ENCODE measurements around the gene KCNJ2. TPM values are rescaled to one million over a fixed set of nuclear protein-coding genes. Genes with fewer than 3 reads are reported as not detected.

The KCNJ2 gene
- total RNA-seq, 1 experiment from 2014 or later: not detected

GRCh38 chr17:70161519-70161918, 7.8 kb upstream of the KCNJ2 start:
- ChIA-PET POLR2A (no interaction called here), CTCF (no interaction called here), RAD21 (ENCODE audit: low non-redundant PET in 1 of 2, low total read pairs in 2 of 2, uncharacterized antibody in 2 of 2, unreplicated experiment in 2 of 2) (no interaction called here)
- DNase-seq (ENCODE audit: low read depth, low spot score) (no peak), ATAC-seq (no peak)
- no peaks in the 10 kb centered on the region for H3K9me2 ChIP-seq (ENCODE audit: insufficient read depth)
- no peaks in the 10 kb centered on the region for H3K36me3 ChIP-seq (ENCODE audit: control insufficient read depth in 1 of 2, insufficient read depth in 2 of 2, low read length in 2 of 2)
- no peak overlapping the region for H3K4me3 ChIP-seq (replicated peaks in 1 of 2; ENCODE audit: low read depth in 1 of 2, low read length in 2 of 2)
- H3K27me3 ChIP-seq (ENCODE audit: insufficient read depth, low read length): no peaks in the 10 kb centered on the region
- no peak overlapping the region for H3K27ac ChIP-seq (ENCODE audit: low read depth, low read length)
- no TSS peak for BruUV-seq (replicated peaks)
- no peak overlapping the region for H3K4me2 ChIP-seq (ENCODE audit: low read length)
- H4K20me1 ChIP-seq (ENCODE audit: insufficient read depth): no peaks in the 10 kb centered on the region
- no peak overlapping the region for H3K9ac ChIP-seq (ENCODE audit: low read length)
- no peak overlapping the region for H2AFZ ChIP-seq (ENCODE audit: low read depth, low read length, poor library complexity, severe bottlenecking)
- no peaks in the 10 kb centered on the region for H3K79me2 ChIP-seq (ENCODE audit: insufficient read depth, low read length)
- intact Hi-C loops (cut with micrococcal nuclease): no loop called here
- no peaks in the 10 kb centered on the region for H3K4me1 ChIP-seq (ENCODE audit: control insufficient read depth in 1 of 2, insufficient read depth in 2 of 2, low read length in 2 of 2)
- H3K9me3 ChIP-seq (ENCODE audit: control insufficient read depth in 1 of 2, insufficient read depth in 1 of 2, low read depth in 1 of 2, low read length in 2 of 2): peaks cover 8 to 20% of the 10 kb centered on the region in 2 experiments; a peak in 2 of 4 replicates
- TF ChIP-seq YY1 (IDR thresholded peaks at IDR 0.05; ENCODE audit: extremely low read depth, insufficient replicate concordance, low read depth, low read length): no peak
- no peak for TF ChIP-seq ZFX (IDR thresholded peaks at IDR 0.05)
- TF ChIP-seq ATF3 (IDR thresholded peaks at IDR 0.05): no peak
- no peak for TF ChIP-seq POLR2A (IDR thresholded peaks at IDR 0.05; ENCODE audit: borderline replicate concordance, extremely low read depth, insufficient read depth, insufficient read length)
- TF ChIP-seq REST (IDR thresholded peaks at IDR 0.05; ENCODE audit: low read depth): no peak
- no peak for TF ChIP-seq ZNF274 (IDR thresholded peaks at IDR 0.05; ENCODE audit: low read depth, low read length)
- no peak for TF ChIP-seq CBX3 (IDR thresholded peaks at IDR 0.05; ENCODE audit: low read depth)
- no peak for TF ChIP-seq POLR2AphosphoS5 (IDR thresholded peaks at IDR 0.05; ENCODE audit: low read depth, low read length)
- TF ChIP-seq CEBPB (IDR thresholded peaks at IDR 0.05; ENCODE audit: low read depth): no peak
- TF ChIP-seq EGR1 (IDR thresholded peaks at IDR 0.05; ENCODE audit: low read depth): no peak

Measured in HCT116 (cell line).